GM20000 (cell line): ENCODE data around the gene BEAN1.
"Not testable (repeated sequence)": the region's sequence is repeated elsewhere in the genome, so short reads cannot be mapped to it uniquely, and the experiment has no call there.

Experiments used
- DNase-seq: peaks from one replicate; pipeline ENCODE4 v3.0.0; 2012; ENCODE audit warnings: low spot score
- CTCF ChIP-seq: IDR thresholded peaks from 2 replicates; pipeline ENCODE4 v1.5.1; 2012; ENCODE audit warnings: mild to moderate bottlenecking, control low read depth; ENCODE audit errors: extremely low read depth, missing control alignments

The BEAN1 gene

GRCh38 chr16:66489818-66490217, 62.7 kb downstream of the BEAN1 start:
- no peak for TF ChIP-seq CTCF

GRCh38 chr16:66490774-66491715, 64.0 kb downstream of the BEAN1 start:
- no peak for TF ChIP-seq CTCF
- DNase-seq, result no peak

More at GRCh38 chr16:66489818-66490217, 62.7 kb downstream of the BEAN1 start:
- DNase-seq, result no peak

- TF ChIP-seq CTCF, result no peak
- no peak for DNase-seq
Observed at GRCh38 chr16:66491716-66492064, 64.6 kb downstream of the BEAN1 start.

- no peak for TF ChIP-seq CTCF
- DNase-seq, result no peak
Observed at GRCh38 chr16:66493490-66494401, 66.7 kb downstream of the BEAN1 start.

GRCh38 chr16:66494916-66495315, 67.8 kb downstream of the BEAN1 start:
- no peak for DNase-seq
- TF ChIP-seq CTCF, result no peak

GRCh38 chr16:66495440-66495839, 68.3 kb downstream of the BEAN1 start:
- no peak for TF ChIP-seq CTCF
- no peak for DNase-seq

- not testable (repeated sequence) for DNase-seq
Observed at GRCh38 chr16:66496226-66496625, 69.1 kb downstream of the BEAN1 start.

- not testable (repeated sequence) for DNase-seq
Observed at GRCh38 chr16:66497921-66498320, 70.8 kb downstream of the BEAN1 start.

- not testable (repeated sequence) for DNase-seq
Observed at GRCh38 chr16:66501563-66501962, 74.5 kb downstream of the BEAN1 start.
